GM21367 (cell line): Measurements from ENCODE around the gene RWDD1.

Experiments
- ATAC-seq: cut with Tn5 transposase; IDR thresholded peaks from one replicate; pipeline ENCODE4 v1.9.1; 2021; ENCODE audit not compliant: unreplicated experiment

Gene RWDD1

GRCh38 chr6:116557893-116558292, 13.4 kb upstream of the RWDD1 start:
- ATAC-seq: no peak

GRCh38 chr6:116560130-116560529, 11.2 kb upstream of the RWDD1 start:
- ATAC-seq: no peak

GRCh38 chr6:116561377-116562018, 9.8 kb upstream of the RWDD1 start:
- peak; percentile 86 for ATAC-seq

GRCh38 chr6:116562019-116562403, 9.3 kb upstream of the RWDD1 start:
- no peak for ATAC-seq

GRCh38 chr6:116562614-116563013, 8.7 kb upstream of the RWDD1 start:
- no peak for ATAC-seq

- no peak for ATAC-seq
Measured at GRCh38 chr6:116563830-116564229, 7.5 kb upstream of the RWDD1 start.

- no peak for ATAC-seq
Measured at GRCh38 chr6:116564311-116564710, 7.0 kb upstream of the RWDD1 start.

GRCh38 chr6:116564921-116565872, 6.1 kb upstream of the RWDD1 start:
- no peak for ATAC-seq

GRCh38 chr6:116568111-116568510, 3.2 kb upstream of the RWDD1 start:
- no peak for ATAC-seq

GRCh38 chr6:116568821-116569755, 2.2 kb upstream of the RWDD1 start:
- no peak for ATAC-seq

- no peak for ATAC-seq
Measured at GRCh38 chr6:116571683-116572000, 338 bp downstream of the RWDD1 start.

- ATAC-seq: no peak
Measured at GRCh38 chr6:116572162-116572561, 858 bp downstream of the RWDD1 start.

- no peak for ATAC-seq
Measured at GRCh38 chr6:116575227-116575626, 3.9 kb downstream of the RWDD1 start.

GRCh38 chr6:116577486-116577885, 6.2 kb downstream of the RWDD1 start:
- ATAC-seq: no peak

- ATAC-seq: no peak
Measured at GRCh38 chr6:116578335-116578734, 7.0 kb downstream of the RWDD1 start.

GRCh38 chr6:116579143-116579542, 7.8 kb downstream of the RWDD1 start:
- ATAC-seq: no peak

- ATAC-seq: no peak
Measured at GRCh38 chr6:116580198-116580597, 8.9 kb downstream of the RWDD1 start.

GRCh38 chr6:116586276-116586675, 15.0 kb downstream of the RWDD1 start:
- ATAC-seq: no peak

GRCh38 chr6:116586738-116587137, 15.4 kb downstream of the RWDD1 start:
- no peak for ATAC-seq

- no peak for ATAC-seq
Measured at GRCh38 chr6:116595247-116595646, 23.9 kb downstream of the RWDD1 start.

GRCh38 chr6:116596815-116597214, 25.5 kb downstream of the RWDD1 start:
- no peak for ATAC-seq
